Measurements from ENCODE around the gene PHF21B. TPM values are rescaled to one million over a fixed set of nuclear protein-coding genes. Genes with fewer than 3 reads are reported as not detected.
"Not testable (repeated sequence)": the region's sequence is repeated elsewhere in the genome, so short reads cannot be mapped to it uniquely, and the experiment has no call there.

The PHF21B gene
- total and polyA plus RNA-seq, 2 donors (not counting 1 experiment from before 2014, with no cell fraction given): 0.17 TPM; not detected in 1

- Histone ChIP-seq H3K9me3 (ENCODE audit: control insufficient read depth, insufficient read depth, low read depth, low read length) (no peaks in the 10 kb centered on the region), H3K36me3 (ENCODE audit: control insufficient read depth, insufficient read depth, low read length) (no peaks in the 10 kb centered on the region), H3K4me2 (ENCODE audit: extremely low read depth, insufficient read depth, low read length) (no peak overlapping the region), H3K4me3 (replicated peaks in 1 of 4; ENCODE audit: control extremely low read depth in 1 of 4, insufficient read depth in 1 of 4, low read depth in 3 of 4, low read length in 4 of 4) (no peak overlapping the region), H3K9ac (ENCODE audit: insufficient read depth, low read length) (no peak overlapping the region), H3K27ac (ENCODE audit: insufficient read depth, low read length) (no peak overlapping the region), H2AFZ (ENCODE audit: low read length) (no peak overlapping the region), H3K79me2 (ENCODE audit: control insufficient read depth, insufficient read depth, low read length) (no peaks in the 10 kb centered on the region), H4K20me1 (ENCODE audit: control insufficient read depth, extremely low read depth, insufficient read depth, low read length) (no peaks in the 10 kb centered on the region), H3K27me3 (ENCODE audit: control insufficient read depth, insufficient read depth, low read length) (no peaks in the 10 kb centered on the region), H3K4me1 (ENCODE audit: control insufficient read depth, extremely low read depth, insufficient read depth, low read length) (no peaks in the 10 kb centered on the region)
- no peak for TF ChIP-seq EZH2 (IDR thresholded peaks at IDR 0.05; ENCODE audit: low read length, missing control alignments)
- TF ChIP-seq CTCF (conservative IDR thresholded peaks at IDR 0.05 in 1 of 2, IDR thresholded peaks at IDR 0.05 in 1 of 2; ENCODE audit: low read depth in 1 of 2, low read length in 2 of 2): no peak
- no peak for DNase-seq (ENCODE audit: low read depth in 2 of 2)
These were observed 102.7 kb downstream of the PHF21B start for GRCh38 chr22:44906999-44907644.

- H3K4me2 ChIP-seq (ENCODE audit: extremely low read depth, insufficient read depth, low read length): no peak overlapping the region
- no peak overlapping the region for H3K9ac ChIP-seq (ENCODE audit: insufficient read depth, low read length)
- no peaks in the 10 kb centered on the region for H3K36me3 ChIP-seq (ENCODE audit: control insufficient read depth, insufficient read depth, low read length)
- H3K27ac ChIP-seq (ENCODE audit: insufficient read depth, low read length): no peak overlapping the region
- no peak for DNase-seq (ENCODE audit: low read depth in 2 of 2)
- H4K20me1 ChIP-seq (ENCODE audit: control insufficient read depth, extremely low read depth, insufficient read depth, low read length): no peaks in the 10 kb centered on the region
- no peaks in the 10 kb centered on the region for H3K27me3 ChIP-seq (ENCODE audit: control insufficient read depth, insufficient read depth, low read length)
- no peak overlapping the region for H3K4me3 ChIP-seq (replicated peaks in 1 of 4; ENCODE audit: control extremely low read depth in 1 of 4, insufficient read depth in 1 of 4, low read depth in 3 of 4, low read length in 4 of 4)
- no peaks in the 10 kb centered on the region for H3K4me1 ChIP-seq (ENCODE audit: control insufficient read depth, extremely low read depth, insufficient read depth, low read length)
- no peaks in the 10 kb centered on the region for H3K79me2 ChIP-seq (ENCODE audit: control insufficient read depth, insufficient read depth, low read length)
- H3K9me3 ChIP-seq (ENCODE audit: control insufficient read depth, insufficient read depth, low read depth, low read length): no peaks in the 10 kb centered on the region
- TF ChIP-seq CTCF (conservative IDR thresholded peaks at IDR 0.05 in 1 of 2, IDR thresholded peaks at IDR 0.05 in 1 of 2; ENCODE audit: low read depth in 1 of 2, low read length in 2 of 2) (no peak), EZH2 (IDR thresholded peaks at IDR 0.05; ENCODE audit: low read length, missing control alignments) (no peak)
- H2AFZ ChIP-seq (ENCODE audit: low read length): no peak overlapping the region
These were observed 103.4 kb downstream of the PHF21B start for GRCh38 chr22:44906248-44906936.

GRCh38 chr22:44904492-44905152 lies 105.2 kb downstream of the PHF21B start:
- H3K4me1 ChIP-seq (ENCODE audit: control insufficient read depth, extremely low read depth, insufficient read depth, low read length); H3K27ac ChIP-seq (ENCODE audit: insufficient read depth, low read length); H3K4me3 ChIP-seq (replicated peaks in 1 of 4; ENCODE audit: control extremely low read depth in 1 of 4, insufficient read depth in 1 of 4, low read depth in 3 of 4, low read length in 4 of 4); H4K20me1 ChIP-seq (ENCODE audit: control insufficient read depth, extremely low read depth, insufficient read depth, low read length); H3K79me2 ChIP-seq (ENCODE audit: control insufficient read depth, insufficient read depth, low read length); H3K36me3 ChIP-seq (ENCODE audit: control insufficient read depth, insufficient read depth, low read length); H3K9ac ChIP-seq (ENCODE audit: insufficient read depth, low read length); H3K27me3 ChIP-seq (ENCODE audit: control insufficient read depth, insufficient read depth, low read length); H3K9me3 ChIP-seq (ENCODE audit: control insufficient read depth, insufficient read depth, low read depth, low read length); DNase-seq (ENCODE audit: low read depth in 2 of 2); H2AFZ ChIP-seq (ENCODE audit: low read length); H3K4me2 ChIP-seq (ENCODE audit: extremely low read depth, insufficient read depth, low read length): not testable (repeated sequence)

GRCh38 chr22:44903164-44903563 lies 106.6 kb downstream of the PHF21B start:
- H2AFZ ChIP-seq (ENCODE audit: low read length); H3K79me2 ChIP-seq (ENCODE audit: control insufficient read depth, insufficient read depth, low read length); H3K4me2 ChIP-seq (ENCODE audit: extremely low read depth, insufficient read depth, low read length); H3K27me3 ChIP-seq (ENCODE audit: control insufficient read depth, insufficient read depth, low read length); H3K9me3 ChIP-seq (ENCODE audit: control insufficient read depth, insufficient read depth, low read depth, low read length); H3K4me3 ChIP-seq (replicated peaks in 1 of 4; ENCODE audit: control extremely low read depth in 1 of 4, insufficient read depth in 1 of 4, low read depth in 3 of 4, low read length in 4 of 4); H3K4me1 ChIP-seq (ENCODE audit: control insufficient read depth, extremely low read depth, insufficient read depth, low read length); H3K9ac ChIP-seq (ENCODE audit: insufficient read depth, low read length); DNase-seq (ENCODE audit: low read depth in 2 of 2); H4K20me1 ChIP-seq (ENCODE audit: control insufficient read depth, extremely low read depth, insufficient read depth, low read length); H3K36me3 ChIP-seq (ENCODE audit: control insufficient read depth, insufficient read depth, low read length); H3K27ac ChIP-seq (ENCODE audit: insufficient read depth, low read length): not testable (repeated sequence)
